Lower lobe of right lung (tissue), 2 donors: Measurements from ENCODE around the gene CHRDL1. TPM values are rescaled to one million over a fixed set of nuclear protein-coding genes. Genes with fewer than 3 reads are reported as not detected.
A peak's percentile ranks its signal among the peaks of the same experiment; 100 is the strongest.

ENCODE experiments used
- ATAC-seq, 2 donors: fragments of 200-7000 bp; cut with Tn5 transposase; one replicate each; pipeline ENCODE4 v1.9.1; 2020 to 2022; ENCODE audit warnings: mild to moderate bottlenecking in 2 of 2, moderate library complexity in 2 of 2
- DNase-seq: peaks from one replicate; pipeline ENCODE4 v3.0.0-alpha.2; 2020
- H3K27ac ChIP-seq: fragments of 200-600 bp; one replicate; pipeline ENCODE4 v1.8.0; 2022
- H3K27me3 ChIP-seq: fragments of 200-600 bp; one replicate; pipeline ENCODE4 v1.8.0; 2022; ENCODE audit warnings: low read depth
- H3K36me3 ChIP-seq: fragments of 200-600 bp; one replicate; pipeline ENCODE4 v1.8.0; 2022; ENCODE audit warnings: mild to moderate bottlenecking
- H3K4me1 ChIP-seq: fragments of 200-600 bp; one replicate; pipeline ENCODE4 v1.8.0; 2022
- H3K4me3 ChIP-seq: fragments of 200-600 bp; one replicate; pipeline ENCODE4 v1.8.0; 2022; ENCODE audit warnings: mild to moderate bottlenecking
- H3K9me3 ChIP-seq: fragments of 200-600 bp; one replicate; pipeline ENCODE4 v1.8.0; 2022
- intact Hi-C: fragments of 100-400 bp; cut with DNase I; formaldehyde crosslinking; loops from one replicate; pipeline ENCODE4 v1.11.0; 2022
- total RNA-seq: library from RNA; stranded (reverse); fragmentation: NEBNext Ultra II Directional; extraction: Animal tissue kit (Norgen Biotek cat#: 25700); gene quantifications from one replicate; pipeline ENCODE4 v1.2.1, GENCODE V29; 2021
- TF ChIP-seq, protein P1 (sequence below): fragments of 200-600 bp; IDR thresholded peaks from one replicate; pipeline ENCODE4 v1.8.0; 2022; ENCODE audit warnings: antibody characterized with exemption, mild to moderate bottlenecking
- donor health status: DM: no; HTN: yes; CAD: no; lungs with severe emphysema.

CHRDL1 gene
- total RNA-seq, 1 donor from 2014 or later, result 60.6 TPM

DNA sequence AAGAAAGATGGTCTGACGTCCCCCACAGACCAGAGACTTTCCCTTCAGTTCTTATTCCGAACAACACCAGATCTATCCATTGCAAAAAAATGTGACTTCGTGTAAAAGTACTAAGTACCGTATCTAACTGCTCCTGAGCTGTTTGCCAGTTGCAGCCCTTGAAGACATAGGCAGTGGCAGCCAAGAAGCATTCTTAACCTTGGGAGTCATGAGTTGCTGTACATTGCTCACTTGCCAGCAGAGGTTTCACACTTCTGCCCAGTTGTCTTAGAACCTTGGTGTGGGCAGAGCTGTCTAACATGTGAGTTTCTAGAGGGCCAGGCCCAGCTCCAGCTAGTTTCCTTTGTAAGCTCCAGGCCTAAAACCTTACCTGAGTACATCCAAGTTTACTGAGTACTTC, 10.5 kb upstream of the CHRDL1 start:
- no peak overlapping the region for H3K4me3 ChIP-seq
- intact Hi-C loops, result no loop called here
- ATAC-seq (peak in 1 of 2 donors; percentile 18), DNase-seq (no peak)
- no peak overlapping the region for H3K27ac ChIP-seq
- no peaks in the 10 kb centered on the region for H3K36me3 ChIP-seq
- H3K27me3 ChIP-seq, result no peaks in the 10 kb centered on the region
- TF ChIP-seq, protein P1, sequence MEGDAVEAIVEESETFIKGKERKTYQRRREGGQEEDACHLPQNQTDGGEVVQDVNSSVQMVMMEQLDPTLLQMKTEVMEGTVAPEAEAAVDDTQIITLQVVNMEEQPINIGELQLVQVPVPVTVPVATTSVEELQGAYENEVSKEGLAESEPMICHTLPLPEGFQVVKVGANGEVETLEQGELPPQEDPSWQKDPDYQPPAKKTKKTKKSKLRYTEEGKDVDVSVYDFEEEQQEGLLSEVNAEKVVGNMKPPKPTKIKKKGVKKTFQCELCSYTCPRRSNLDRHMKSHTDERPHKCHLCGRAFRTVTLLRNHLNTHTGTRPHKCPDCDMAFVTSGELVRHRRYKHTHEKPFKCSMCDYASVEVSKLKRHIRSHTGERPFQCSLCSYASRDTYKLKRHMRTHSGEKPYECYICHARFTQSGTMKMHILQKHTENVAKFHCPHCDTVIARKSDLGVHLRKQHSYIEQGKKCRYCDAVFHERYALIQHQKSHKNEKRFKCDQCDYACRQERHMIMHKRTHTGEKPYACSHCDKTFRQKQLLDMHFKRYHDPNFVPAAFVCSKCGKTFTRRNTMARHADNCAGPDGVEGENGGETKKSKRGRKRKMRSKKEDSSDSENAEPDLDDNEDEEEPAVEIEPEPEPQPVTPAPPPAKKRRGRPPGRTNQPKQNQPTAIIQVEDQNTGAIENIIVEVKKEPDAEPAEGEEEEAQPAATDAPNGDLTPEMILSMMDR, result no peak
- H3K4me1 ChIP-seq, result no peaks in the 10 kb centered on the region
- H3K9me3 ChIP-seq, result no peaks in the 10 kb centered on the region

DNA sequence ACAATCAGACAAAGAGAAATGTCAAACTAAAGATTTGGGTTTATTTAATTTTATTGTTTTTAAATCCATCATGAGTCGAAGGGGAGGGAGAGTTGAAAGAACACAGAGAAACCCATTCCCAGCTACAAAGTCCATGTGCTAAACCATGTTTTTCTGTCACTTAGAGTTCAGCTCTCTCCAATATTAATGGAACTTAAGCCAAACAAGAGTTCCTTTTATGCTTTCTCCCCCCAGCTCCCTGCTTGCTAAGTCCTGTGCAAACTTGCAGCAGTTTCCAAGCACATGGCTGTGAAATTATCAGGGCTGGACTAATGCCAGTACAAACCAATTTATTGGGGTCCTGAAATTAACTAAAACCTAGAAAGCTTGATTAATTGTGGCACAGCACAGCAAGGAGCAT, 9.7 kb upstream of the CHRDL1 start:
- Histone ChIP-seq H3K36me3 (no peaks in the 10 kb centered on the region), H3K27me3 (no peaks in the 10 kb centered on the region), H3K9me3 (no peaks in the 10 kb centered on the region), H3K27ac (no peak overlapping the region), H3K4me3 (no peak overlapping the region), H3K4me1 (no peaks in the 10 kb centered on the region)
- TF ChIP-seq, protein P1, result no peak
- DNase-seq (no peak), ATAC-seq (no peak)
- intact Hi-C loops, result no loop called here

DNA sequence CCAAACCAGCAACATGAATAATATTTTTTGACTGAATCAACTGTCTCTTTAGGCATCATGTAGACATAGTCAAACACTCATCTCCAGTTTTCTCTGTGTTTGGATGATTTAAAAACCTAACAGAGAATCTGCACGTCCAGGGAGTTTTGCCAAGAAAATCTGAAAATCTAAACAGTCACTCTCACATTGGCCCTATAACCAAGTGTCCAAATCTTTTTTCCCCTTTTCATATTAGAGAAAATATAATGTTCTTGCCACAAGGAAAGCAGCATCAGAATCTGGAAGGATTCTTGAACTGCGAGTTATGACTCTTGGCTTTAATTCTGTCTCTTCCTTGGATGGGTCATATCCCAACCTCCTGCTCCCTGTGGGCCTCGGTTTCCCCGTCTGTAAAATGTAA, 8.8 kb upstream of the CHRDL1 start:
- no peaks in the 10 kb centered on the region for H3K36me3 ChIP-seq
- H3K27ac ChIP-seq, result no peak overlapping the region
- TF ChIP-seq, protein P1, result no peak
- H3K4me3 ChIP-seq, result no peak overlapping the region
- H3K9me3 ChIP-seq, result no peaks in the 10 kb centered on the region
- DNase-seq, result no peak
- H3K27me3 ChIP-seq, result no peaks in the 10 kb centered on the region
- no peaks in the 10 kb centered on the region for H3K4me1 ChIP-seq
- intact Hi-C loops, result no loop called here
- ATAC-seq, result no peak

DNA sequence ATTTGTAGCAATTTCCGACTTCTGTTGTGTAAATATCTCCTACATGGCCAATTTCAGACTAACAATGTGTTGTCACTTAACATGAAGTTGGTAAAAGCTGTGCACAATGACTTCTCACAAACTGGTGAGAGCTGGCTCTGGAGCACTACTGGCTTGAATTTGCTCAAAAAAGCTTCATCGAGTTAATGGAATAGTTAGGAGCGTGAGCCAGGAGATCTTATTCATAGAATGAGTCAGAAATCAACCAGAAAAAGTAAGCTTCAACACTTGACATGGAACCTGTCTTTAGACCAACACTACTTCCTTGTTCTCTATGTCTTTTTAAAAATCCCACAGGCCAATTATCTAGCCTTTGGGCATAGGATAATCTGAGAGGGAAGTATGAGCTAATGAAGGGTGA, 7.9 kb upstream of the CHRDL1 start:
- no peak overlapping the region for H3K4me3 ChIP-seq
- ATAC-seq (no peak), DNase-seq (no peak)
- H3K36me3 ChIP-seq, result no peaks in the 10 kb centered on the region
- no peaks in the 10 kb centered on the region for H3K4me1 ChIP-seq
- TF ChIP-seq, protein P1, result no peak
- no peaks in the 10 kb centered on the region for H3K9me3 ChIP-seq
- no peaks in the 10 kb centered on the region for H3K27me3 ChIP-seq
- no peak overlapping the region for H3K27ac ChIP-seq
- intact Hi-C loops, result no loop called here

DNA sequence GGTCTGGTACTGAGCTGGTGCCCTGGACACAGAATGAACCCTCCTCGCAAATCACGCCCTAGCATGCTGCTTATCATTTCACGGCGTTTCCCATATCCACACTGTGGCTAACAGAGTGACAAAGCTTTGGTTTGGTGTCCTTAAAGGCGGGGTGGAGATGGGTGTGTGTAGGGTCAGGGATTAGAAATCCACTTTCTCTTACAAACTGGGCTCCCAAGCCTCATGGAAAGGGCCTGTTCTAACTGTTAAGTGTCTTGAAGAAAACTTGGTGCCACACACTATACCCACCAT, 735 bp upstream of the CHRDL1 start:
- intact Hi-C loops, result no loop called here

More for the DNA sequence above, 735 bp upstream of the CHRDL1 start:
- peak overlapping the region; percentile 42 for H3K4me3 ChIP-seq
- DNase-seq, result no peak
- no peaks in the 10 kb centered on the region for H3K36me3 ChIP-seq
- H3K4me1 ChIP-seq, result no peaks in the 10 kb centered on the region
- no peak overlapping the region for H3K27ac ChIP-seq
- H3K27me3 ChIP-seq, result no peaks in the 10 kb centered on the region
- no peak for ATAC-seq
- TF ChIP-seq, protein P1, result no peak
- H3K9me3 ChIP-seq, result no peaks in the 10 kb centered on the region
